ENCODE measurements around the gene ATXN7L1.

DNA sequence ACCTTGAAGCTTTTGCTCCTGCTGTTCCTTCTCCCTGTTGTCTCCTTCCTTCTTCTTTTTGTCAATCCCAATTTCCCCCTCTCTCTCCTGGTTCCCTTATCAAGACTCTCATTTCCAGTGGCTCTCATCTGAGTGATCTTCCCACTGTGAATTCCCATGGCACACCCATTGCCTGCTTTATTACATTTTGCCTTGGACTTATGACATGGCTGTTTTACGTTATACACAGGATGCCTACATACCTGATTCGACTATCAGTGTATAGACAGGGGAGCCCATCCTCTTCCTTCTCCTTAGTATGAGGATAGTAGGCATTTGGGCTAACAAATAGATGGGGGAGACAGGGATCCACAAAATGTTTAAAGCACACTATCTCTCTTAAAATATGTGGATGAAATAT lies 255.2 kb downstream of the ATXN7L1 start:
- no peak for TF ChIP-seq ISL1 (CRISPR knock-in tag; IDR thresholded peaks at IDR 0.05)
- TF ChIP-seq, protein P1, sequence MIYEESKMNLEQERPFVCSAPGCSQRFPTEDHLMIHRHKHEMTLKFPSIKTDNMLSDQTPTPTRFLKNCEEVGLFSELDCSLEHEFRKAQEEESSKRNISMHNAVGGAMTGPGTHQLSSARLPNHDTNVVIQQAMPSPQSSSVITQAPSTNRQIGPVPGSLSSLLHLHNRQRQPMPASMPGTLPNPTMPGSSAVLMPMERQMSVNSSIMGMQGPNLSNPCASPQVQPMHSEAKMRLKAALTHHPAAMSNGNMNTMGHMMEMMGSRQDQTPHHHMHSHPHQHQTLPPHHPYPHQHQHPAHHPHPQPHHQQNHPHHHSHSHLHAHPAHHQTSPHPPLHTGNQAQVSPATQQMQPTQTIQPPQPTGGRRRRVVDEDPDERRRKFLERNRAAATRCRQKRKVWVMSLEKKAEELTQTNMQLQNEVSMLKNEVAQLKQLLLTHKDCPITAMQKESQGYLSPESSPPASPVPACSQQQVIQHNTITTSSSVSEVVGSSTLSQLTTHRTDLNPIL (CRISPR knock-in tag; IDR thresholded peaks at IDR 0.05; ENCODE audit: low read depth), result no peak
- TF ChIP-seq ESRRG (CRISPR knock-in tag; IDR thresholded peaks at IDR 0.05), result no peak
- TF ChIP-seq, protein P2, sequence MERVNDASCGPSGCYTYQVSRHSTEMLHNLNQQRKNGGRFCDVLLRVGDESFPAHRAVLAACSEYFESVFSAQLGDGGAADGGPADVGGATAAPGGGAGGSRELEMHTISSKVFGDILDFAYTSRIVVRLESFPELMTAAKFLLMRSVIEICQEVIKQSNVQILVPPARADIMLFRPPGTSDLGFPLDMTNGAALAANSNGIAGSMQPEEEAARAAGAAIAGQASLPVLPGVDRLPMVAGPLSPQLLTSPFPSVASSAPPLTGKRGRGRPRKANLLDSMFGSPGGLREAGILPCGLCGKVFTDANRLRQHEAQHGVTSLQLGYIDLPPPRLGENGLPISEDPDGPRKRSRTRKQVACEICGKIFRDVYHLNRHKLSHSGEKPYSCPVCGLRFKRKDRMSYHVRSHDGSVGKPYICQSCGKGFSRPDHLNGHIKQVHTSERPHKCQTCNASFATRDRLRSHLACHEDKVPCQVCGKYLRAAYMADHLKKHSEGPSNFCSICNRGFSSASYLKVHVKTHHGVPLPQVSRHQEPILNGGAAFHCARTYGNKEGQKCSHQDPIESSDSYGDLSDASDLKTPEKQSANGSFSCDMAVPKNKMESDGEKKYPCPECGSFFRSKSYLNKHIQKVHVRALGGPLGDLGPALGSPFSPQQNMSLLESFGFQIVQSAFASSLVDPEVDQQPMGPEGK (CRISPR knock-in tag; IDR thresholded peaks at IDR 0.05; ENCODE audit: borderline replicate concordance), result no peak
- TF ChIP-seq, protein P3, sequence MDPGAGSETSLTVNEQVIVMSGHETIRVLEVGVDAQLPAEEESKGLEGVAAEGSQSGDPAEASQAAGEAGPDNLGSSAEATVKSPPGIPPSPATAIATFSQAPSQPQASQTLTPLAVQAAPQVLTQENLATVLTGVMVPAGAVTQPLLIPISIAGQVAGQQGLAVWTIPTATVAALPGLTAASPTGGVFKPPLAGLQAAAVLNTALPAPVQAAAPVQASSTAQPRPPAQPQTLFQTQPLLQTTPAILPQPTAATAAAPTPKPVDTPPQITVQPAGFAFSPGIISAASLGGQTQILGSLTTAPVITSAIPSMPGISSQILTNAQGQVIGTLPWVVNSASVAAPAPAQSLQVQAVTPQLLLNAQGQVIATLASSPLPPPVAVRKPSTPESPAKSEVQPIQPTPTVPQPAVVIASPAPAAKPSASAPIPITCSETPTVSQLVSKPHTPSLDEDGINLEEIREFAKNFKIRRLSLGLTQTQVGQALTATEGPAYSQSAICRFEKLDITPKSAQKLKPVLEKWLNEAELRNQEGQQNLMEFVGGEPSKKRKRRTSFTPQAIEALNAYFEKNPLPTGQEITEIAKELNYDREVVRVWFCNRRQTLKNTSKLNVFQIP (CRISPR knock-in tag; IDR thresholded peaks at IDR 0.05; ENCODE audit: borderline replicate concordance, low read depth), result no peak
- no peak for TF ChIP-seq ZC3H10 (CRISPR knock-in tag; IDR thresholded peaks at IDR 0.05)
- TF ChIP-seq PPARA (CRISPR knock-in tag; IDR thresholded peaks at IDR 0.05; ENCODE audit: borderline replicate concordance), result no peak
- TF ChIP-seq BACH2 (CRISPR knock-in tag; IDR thresholded peaks at IDR 0.05; ENCODE audit: borderline replicate concordance), result no peak
- no peak for TF ChIP-seq ZNF70 (CRISPR knock-in tag; IDR thresholded peaks at IDR 0.05)
- TF ChIP-seq OSR1 (CRISPR knock-in tag; IDR thresholded peaks at IDR 0.05), result no peak
- TF ChIP-seq CSDC2 (CRISPR knock-in tag; IDR thresholded peaks at IDR 0.05), result no peak
- TF ChIP-seq ARNTL (CRISPR knock-in tag; IDR thresholded peaks at IDR 0.05; ENCODE audit: borderline replicate concordance, low read depth), result no peak
- no peak for TF ChIP-seq ZNF565 (CRISPR knock-in tag; conservative IDR thresholded peaks at IDR 0.05; ENCODE audit: low read depth)
